MCF 10A (cell line): ENCODE measurements around the gene TRABD. TPM values are rescaled to one million over a fixed set of nuclear protein-coding genes. Genes with fewer than 3 reads are reported as not detected.

Experiments
- BruUV-seq: library from RNA; stranded (reverse); fragments of 400-500 nt; replicated peaks from 2 replicates; lab custom pipeline; 2021; lab: Mats Ljungman, UMichigan
- CTCF ChIA-PET: fragments of 300-600 bp; sonication (Branson Sonifier 250); formaldehyde crosslinking; extraction: SDS; loops from one replicate; lab custom pipeline; 2021; ENCODE audit warnings: antibody characterized with exemption, inconsistent platforms; lab: Yijun Ruan, JAX
- POLR2A ChIA-PET: fragments of 300-600, 350-650 bp; sonication (Branson Sonifier 250); formaldehyde crosslinking; extraction: SDS; loops from one replicate; lab custom pipeline; 2020; ENCODE audit warnings: antibody characterized with exemption, inconsistent platforms; lab: Yijun Ruan, JAX
- DNase-seq: peaks from one replicate; pipeline ENCODE4 v3.0.0-alpha.2; 2018; ENCODE audit not compliant: unreplicated experiment
- H3K27ac Mint-ChIP-seq: one replicate; pipeline ENCODE4 v1.8.0; 2022; ENCODE audit warnings: mild to moderate bottlenecking, low read depth, mixed read lengths; ENCODE audit not compliant: unreplicated experiment
- H3K27me3 Mint-ChIP-seq: one replicate; pipeline ENCODE4 v1.8.0; 2022; ENCODE audit warnings: mixed read lengths; ENCODE audit not compliant: insufficient read depth, unreplicated experiment
- H3K36me3 Mint-ChIP-seq: one replicate; pipeline ENCODE4 v1.8.0; 2022; ENCODE audit warnings: mild to moderate bottlenecking, moderate library complexity, mixed read lengths; ENCODE audit not compliant: insufficient read depth, unreplicated experiment
- H3K4me1 Mint-ChIP-seq: one replicate; pipeline ENCODE4 v1.8.0; 2022; ENCODE audit warnings: mixed read lengths; ENCODE audit not compliant: insufficient read depth, unreplicated experiment
- H3K4me3 Mint-ChIP-seq: one replicate; pipeline ENCODE4 v1.8.0; 2022; ENCODE audit warnings: mild to moderate bottlenecking, moderate library complexity, mixed read lengths; ENCODE audit not compliant: unreplicated experiment
- H3K9me3 Mint-ChIP-seq: one replicate; pipeline ENCODE4 v1.8.0; 2022; ENCODE audit warnings: mixed read lengths; ENCODE audit not compliant: unreplicated experiment
- intact Hi-C: fragments of 100-400 bp; cut with micrococcal nuclease; formaldehyde crosslinking; loops from 2 replicates; pipeline ENCODE4 v1.14.1; 2022
- total RNA-seq: library from RNA; stranded (reverse); gene quantifications from 2 replicates; pipeline ENCODE4 v1.2.3, GENCODE V29; 2022
- TF ChIP-seq, protein P1 (sequence below): fragments of 200-600 bp; IDR thresholded peaks from one replicate; pipeline ENCODE4 v1.8.0; 2022; ENCODE audit warnings: antibody characterized with exemption, mild to moderate bottlenecking; ENCODE audit not compliant: unreplicated experiment

Gene TRABD
- total RNA-seq, 1 experiment from 2014 or later = 63.8 TPM

DNA sequence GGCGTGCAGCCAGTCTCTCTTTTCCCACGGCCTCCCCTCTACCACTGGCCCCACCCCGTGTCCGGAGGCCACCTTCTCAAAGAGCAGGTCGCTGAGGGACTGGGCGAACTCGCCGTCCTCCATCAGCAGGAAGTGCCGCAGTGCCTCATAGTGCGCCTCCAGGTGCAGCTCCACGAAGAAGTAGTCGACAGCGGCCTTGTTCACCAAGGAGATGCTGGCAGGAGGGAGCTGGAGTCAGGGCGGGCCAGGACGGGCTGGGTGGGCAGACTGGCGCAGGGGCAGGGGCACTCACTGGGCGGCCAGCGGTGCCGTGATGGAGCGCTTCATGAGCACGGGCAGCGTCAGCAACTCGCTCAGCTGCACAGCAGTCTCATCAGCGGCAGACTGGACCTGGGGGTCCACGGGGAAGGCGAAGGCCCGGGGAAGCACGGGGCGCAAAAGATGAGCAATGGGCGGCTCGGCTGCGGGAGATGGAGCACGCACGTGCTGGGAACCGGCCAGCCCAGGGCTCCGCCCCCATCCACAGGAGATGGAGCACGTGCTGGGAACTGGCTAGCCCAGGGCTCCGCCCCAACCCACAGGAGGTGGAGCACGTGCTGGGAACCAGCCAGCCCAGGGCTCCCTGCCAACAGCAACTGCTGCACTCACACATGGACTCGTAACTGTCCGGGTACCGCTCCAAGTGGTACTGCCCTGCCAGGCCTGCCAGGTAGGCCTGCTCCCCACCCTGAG is 33.4 kb downstream of the TRABD start:
- POLR2A ChIA-PET = interaction anchor here (1.4 kb wide), 1 partner anchor 25 kb away, joined by 4 read pairs; no protein-coding TSS in a partner anchor
- peak; percentile 77 for DNase-seq
- TF ChIP-seq, protein P1, sequence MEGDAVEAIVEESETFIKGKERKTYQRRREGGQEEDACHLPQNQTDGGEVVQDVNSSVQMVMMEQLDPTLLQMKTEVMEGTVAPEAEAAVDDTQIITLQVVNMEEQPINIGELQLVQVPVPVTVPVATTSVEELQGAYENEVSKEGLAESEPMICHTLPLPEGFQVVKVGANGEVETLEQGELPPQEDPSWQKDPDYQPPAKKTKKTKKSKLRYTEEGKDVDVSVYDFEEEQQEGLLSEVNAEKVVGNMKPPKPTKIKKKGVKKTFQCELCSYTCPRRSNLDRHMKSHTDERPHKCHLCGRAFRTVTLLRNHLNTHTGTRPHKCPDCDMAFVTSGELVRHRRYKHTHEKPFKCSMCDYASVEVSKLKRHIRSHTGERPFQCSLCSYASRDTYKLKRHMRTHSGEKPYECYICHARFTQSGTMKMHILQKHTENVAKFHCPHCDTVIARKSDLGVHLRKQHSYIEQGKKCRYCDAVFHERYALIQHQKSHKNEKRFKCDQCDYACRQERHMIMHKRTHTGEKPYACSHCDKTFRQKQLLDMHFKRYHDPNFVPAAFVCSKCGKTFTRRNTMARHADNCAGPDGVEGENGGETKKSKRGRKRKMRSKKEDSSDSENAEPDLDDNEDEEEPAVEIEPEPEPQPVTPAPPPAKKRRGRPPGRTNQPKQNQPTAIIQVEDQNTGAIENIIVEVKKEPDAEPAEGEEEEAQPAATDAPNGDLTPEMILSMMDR = no peak
- Mint-ChIP-seq H3K9me3 (no peaks in the 10 kb centered on the region), H3K4me3 (no peak overlapping the region), H3K4me1 (no peaks in the 10 kb centered on the region), H3K27ac (no peak overlapping the region), H3K36me3 (peaks cover 67% of the 10 kb centered on the region), H3K27me3 (no peaks in the 10 kb centered on the region)
- BruUV-seq = no TSS peak
- CTCF ChIA-PET = interaction anchor here (1.0 to 1.4 kb wide), 2 partner anchors 18 to 22 kb away, joined by 3 read pairs; no protein-coding TSS in a partner anchor
- intact Hi-C loops = no loop called here

DNA sequence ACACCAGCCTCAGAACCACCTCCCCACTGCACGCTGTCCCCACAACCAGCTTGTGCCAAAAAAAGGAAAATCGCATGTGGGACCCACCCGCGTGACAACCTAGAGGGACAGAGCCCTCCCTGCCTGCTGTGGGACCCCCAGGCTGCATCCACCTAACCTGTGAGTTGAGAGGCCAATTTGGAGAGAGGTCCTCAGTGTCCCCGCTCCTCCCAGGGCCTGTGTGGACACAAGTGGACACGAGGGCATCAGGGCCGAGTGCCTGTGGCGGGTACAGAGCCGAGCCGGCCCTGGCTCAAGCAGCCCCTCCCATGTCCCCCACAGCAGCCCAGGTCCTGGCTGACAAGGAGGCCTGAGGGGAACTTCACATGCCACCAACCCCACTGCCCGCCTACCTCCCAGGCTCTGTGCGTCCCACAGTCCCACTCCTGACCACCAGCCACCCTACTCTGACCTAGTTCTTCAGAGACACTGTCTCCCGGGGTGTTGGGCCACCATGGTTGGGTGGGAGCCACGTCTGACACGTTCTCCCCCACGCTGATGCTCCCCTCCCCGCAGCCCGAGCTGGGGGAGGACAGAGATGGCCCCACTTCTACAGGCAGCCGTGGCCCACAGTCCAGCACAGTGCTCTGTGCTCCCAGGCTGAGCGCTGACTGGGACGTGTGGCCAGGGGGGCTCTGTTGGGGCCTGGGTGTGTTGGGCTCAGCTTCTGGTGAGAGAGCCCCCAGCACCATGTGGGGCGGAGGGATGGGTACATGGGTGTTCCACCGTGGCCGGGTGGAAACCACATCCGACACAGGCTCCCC is 34.3 kb downstream of the TRABD start:
- CTCF ChIA-PET = interaction anchor here (1.4 kb wide), 1 partner anchor 21 kb away, joined by 3 read pairs; no protein-coding TSS in a partner anchor
- peaks cover 66% of the 10 kb centered on the region for H3K36me3 Mint-ChIP-seq

DNA sequence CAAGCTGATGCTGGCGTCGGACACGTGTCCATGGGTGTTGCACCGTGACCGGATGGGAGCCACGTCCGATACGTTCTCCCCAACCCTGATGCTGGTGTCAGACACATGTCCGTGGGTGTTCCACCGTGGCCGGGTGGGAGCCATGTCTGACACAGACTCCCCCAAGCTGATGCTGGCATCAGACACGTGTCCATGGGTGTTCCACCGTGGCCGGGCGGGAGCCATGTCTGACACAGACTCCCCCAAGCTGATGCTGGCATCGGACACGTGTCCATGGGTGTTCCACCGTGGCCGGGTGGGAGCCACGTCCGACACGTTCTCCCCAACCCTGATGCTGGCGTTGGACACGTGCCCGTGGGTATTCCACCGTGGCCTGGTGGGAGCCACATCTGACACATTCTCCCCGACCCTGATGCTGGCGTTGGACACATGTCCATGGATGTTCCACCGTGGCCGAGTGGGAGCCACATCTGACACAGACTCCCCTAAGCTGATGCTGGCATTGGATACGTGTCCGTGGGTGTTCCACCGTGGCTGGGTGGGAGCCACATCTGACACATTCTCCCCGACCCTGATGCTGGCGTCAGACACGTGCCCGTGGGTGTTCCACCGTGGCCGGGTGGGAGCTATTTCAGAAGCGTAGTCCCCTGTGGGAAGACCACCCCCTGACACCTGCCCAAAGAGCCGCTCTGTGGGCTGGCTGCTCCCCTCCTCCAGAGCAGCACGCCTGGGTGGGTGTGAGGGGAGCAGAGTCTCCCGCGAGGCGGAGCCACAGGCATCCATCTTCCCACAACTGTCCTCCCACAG is 35.1 kb downstream of the TRABD start:
- no peak overlapping the region for H3K4me3 Mint-ChIP-seq
- ChIA-PET CTCF (interaction anchor here (0.6 to 1.4 kb wide), 3 partner anchors 20 to 193 kb away, joined by 3 to 4 read pairs (median 3); no protein-coding TSS in a partner anchor), POLR2A (interaction anchor here (0.6 kb wide), 1 partner anchor 63 kb away, joined by 3 read pairs; no protein-coding TSS in a partner anchor)
- no peak overlapping the region for H3K27ac Mint-ChIP-seq
- H3K36me3 Mint-ChIP-seq = peaks cover 64% of the 10 kb centered on the region
- intact Hi-C loops = no loop called here
- no peaks in the 10 kb centered on the region for H3K4me1 Mint-ChIP-seq
- H3K27me3 Mint-ChIP-seq = no peaks in the 10 kb centered on the region
- no TSS peak for BruUV-seq
- no peak for DNase-seq
- no peaks in the 10 kb centered on the region for H3K9me3 Mint-ChIP-seq
- TF ChIP-seq, protein P1 = no peak

More for the DNA sequence above, 34.3 kb downstream of the TRABD start:
- no peaks in the 10 kb centered on the region for H3K9me3 Mint-ChIP-seq
- TF ChIP-seq, protein P1 = no peak
- no peak overlapping the region for H3K4me3 Mint-ChIP-seq
- DNase-seq = no peak
- POLR2A ChIA-PET = no interaction called here
- no peaks in the 10 kb centered on the region for H3K27me3 Mint-ChIP-seq
- intact Hi-C loops = no loop called here
- no peak overlapping the region for H3K27ac Mint-ChIP-seq
- H3K4me1 Mint-ChIP-seq = no peaks in the 10 kb centered on the region
- BruUV-seq = no TSS peak
